GM13977 (cell line): ENCODE measurements around the gene ARMC7.
"Not testable (repeated sequence)": the region's sequence is repeated elsewhere in the genome, so short reads cannot be mapped to it uniquely, and the experiment has no call there.

Experiments used
- DNase-seq: peaks from one replicate; pipeline ENCODE4 v3.0.0; 2012; ENCODE audit warnings: low spot score
- in situ Hi-C: fragments of 300-500 bp; cut with MboI; formaldehyde crosslinking; loops from one replicate; pipeline ENCODE4 v1.12.0; 2022; ENCODE audit warnings: low sequenced_read_pairs, low pct_unique_long_range_greater_than_20kb, mixed read lengths, inconsistent platforms; ENCODE audit not compliant: unreplicated experiment
- TF ChIP-seq, protein P1 (sequence below): IDR thresholded peaks from 2 replicates; pipeline ENCODE4 v1.5.1; 2012; ENCODE audit warnings: mild to moderate bottlenecking, control low read depth; ENCODE audit not compliant: insufficient read depth; ENCODE audit errors: extremely low read depth, missing control alignments

Gene ARMC7

GRCh38 chr17:75069783-75070182, 40.0 kb upstream of the ARMC7 start:
- in situ Hi-C loops = no loop called here
- TF ChIP-seq, protein P1, sequence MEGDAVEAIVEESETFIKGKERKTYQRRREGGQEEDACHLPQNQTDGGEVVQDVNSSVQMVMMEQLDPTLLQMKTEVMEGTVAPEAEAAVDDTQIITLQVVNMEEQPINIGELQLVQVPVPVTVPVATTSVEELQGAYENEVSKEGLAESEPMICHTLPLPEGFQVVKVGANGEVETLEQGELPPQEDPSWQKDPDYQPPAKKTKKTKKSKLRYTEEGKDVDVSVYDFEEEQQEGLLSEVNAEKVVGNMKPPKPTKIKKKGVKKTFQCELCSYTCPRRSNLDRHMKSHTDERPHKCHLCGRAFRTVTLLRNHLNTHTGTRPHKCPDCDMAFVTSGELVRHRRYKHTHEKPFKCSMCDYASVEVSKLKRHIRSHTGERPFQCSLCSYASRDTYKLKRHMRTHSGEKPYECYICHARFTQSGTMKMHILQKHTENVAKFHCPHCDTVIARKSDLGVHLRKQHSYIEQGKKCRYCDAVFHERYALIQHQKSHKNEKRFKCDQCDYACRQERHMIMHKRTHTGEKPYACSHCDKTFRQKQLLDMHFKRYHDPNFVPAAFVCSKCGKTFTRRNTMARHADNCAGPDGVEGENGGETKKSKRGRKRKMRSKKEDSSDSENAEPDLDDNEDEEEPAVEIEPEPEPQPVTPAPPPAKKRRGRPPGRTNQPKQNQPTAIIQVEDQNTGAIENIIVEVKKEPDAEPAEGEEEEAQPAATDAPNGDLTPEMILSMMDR = peak; percentile 12
- no peak for DNase-seq

GRCh38 chr17:75071478-75072271, 38.1 kb upstream of the ARMC7 start:
- DNase-seq, in situ Hi-C loops: not testable (repeated sequence)

DNA sequence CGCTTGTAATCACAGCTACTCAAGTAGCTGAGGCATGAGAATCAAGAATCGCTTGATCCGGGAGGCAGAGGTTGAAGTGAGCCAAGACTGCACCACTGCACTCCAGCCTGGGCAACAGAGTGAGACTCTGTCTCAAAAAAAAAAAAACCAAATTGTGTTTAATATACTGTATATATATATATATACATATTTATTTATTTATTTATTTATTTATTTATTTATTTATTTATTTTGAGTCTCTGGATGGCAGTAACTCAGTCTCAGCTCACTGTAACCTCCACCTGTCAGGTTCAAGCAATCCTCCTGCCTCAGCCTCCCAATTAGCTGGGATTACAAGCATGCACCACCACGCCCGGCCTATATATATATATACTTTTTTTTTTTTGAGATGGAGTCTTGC, 36.9 kb upstream of the ARMC7 start:
- in situ Hi-C loops = not testable (repeated sequence)

GRCh38 chr17:75073618-75074047, 36.1 kb upstream of the ARMC7 start:
- TF ChIP-seq, protein P1 = no peak
- in situ Hi-C loops = no loop called here
- no peak for DNase-seq

More for the DNA sequence above, 36.9 kb upstream of the ARMC7 start:
- not testable (repeated sequence) for DNase-seq

DNA sequence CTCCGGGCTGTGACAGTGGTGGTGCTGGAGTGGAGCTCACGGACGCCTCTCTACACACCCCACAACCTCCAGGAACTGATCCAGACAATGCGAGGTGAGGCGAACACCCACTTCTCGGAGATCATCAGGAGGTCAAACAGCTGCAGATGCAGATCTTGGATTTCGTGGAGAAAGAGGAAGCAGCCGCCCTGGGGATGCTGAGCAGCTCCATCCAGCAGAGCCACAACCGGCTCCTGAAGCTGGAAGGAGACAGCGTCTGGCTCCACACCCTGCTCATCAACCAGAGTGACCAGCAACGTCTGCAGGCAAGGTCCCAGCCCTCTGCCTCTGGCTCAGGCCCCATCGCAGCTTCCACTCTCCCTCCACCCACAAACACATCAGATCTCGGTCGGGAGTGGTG, 35.2 kb upstream of the ARMC7 start:
- in situ Hi-C loops = no loop called here
- TF ChIP-seq, protein P1 = no peak
- DNase-seq = no peak

DNA sequence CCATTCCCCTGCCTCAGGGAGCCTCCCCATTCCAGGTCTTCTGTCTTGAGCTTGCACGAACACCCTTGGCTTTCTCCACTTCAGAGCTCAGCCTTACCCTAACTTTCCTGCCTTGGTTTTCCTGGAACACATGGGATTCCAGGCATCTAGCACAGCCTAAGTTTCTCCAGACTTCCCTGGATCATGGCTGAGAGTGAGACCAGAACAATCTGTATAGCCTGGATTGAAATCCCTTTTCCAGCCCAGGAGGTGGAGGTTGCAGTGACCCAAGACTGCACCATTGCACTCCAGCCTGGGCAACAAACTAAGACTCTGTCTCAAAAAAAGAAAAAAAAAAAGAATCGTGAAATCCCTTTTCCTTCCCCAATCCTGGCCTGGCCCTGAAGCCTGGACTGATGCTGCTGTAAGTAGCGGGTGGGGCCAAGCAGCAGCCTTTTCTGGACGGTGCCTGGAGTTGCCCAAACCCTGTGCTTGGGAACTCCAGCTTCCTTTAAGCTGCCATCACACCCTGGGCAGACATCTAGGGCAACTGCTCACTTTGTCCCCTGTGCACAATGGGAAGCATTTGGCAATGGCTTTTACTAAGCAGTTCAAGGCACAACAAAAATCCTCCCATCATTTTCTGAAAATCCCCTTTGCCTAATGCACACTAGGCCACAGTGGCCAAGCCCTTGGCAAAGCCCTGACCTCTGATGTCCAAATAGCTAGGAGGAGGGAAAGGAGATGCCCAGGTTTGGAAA, 34.0 kb upstream of the ARMC7 start:
- TF ChIP-seq, protein P1 = no peak
- no peak for DNase-seq
- in situ Hi-C loops = no loop called here

- no peak for DNase-seq
- in situ Hi-C loops = no loop called here
- TF ChIP-seq, protein P1 = no peak
Observed at GRCh38 chr17:75077072-75077495, 32.7 kb upstream of the ARMC7 start.
